ENCODE results near the gene CNOT6L.

CNOT6L gene

DNA sequence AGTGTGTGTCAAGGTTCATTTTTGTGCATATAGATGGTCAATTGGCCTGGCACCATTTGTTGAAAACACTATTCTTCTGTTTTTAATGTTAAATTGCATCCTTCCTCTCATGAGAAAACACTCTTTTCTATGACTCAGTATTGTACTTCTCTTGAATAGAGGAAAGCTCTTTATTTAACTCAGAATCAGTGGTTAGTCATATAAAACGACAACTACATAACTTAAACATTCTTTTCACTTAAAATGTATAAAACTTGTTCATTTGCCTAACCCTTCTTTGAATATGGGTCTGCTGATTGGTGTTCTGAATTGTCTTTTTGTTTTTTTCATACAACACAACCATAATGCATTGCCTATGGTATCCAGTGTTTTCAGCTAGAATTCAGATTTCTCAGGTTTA lies 26.2 kb upstream of the CNOT6L start:
- ChIA-PET CTCF (interaction anchor here (0.6 kb wide), 1 partner anchor 1263 kb away, joined by 3 read pairs; no protein-coding TSS in a partner anchor), POLR2A (ENCODE audit: low non-redundant PET) (no interaction called here)
- no peak for DNase-seq (ENCODE audit: low spot score)
- TF ChIP-seq, protein P1, sequence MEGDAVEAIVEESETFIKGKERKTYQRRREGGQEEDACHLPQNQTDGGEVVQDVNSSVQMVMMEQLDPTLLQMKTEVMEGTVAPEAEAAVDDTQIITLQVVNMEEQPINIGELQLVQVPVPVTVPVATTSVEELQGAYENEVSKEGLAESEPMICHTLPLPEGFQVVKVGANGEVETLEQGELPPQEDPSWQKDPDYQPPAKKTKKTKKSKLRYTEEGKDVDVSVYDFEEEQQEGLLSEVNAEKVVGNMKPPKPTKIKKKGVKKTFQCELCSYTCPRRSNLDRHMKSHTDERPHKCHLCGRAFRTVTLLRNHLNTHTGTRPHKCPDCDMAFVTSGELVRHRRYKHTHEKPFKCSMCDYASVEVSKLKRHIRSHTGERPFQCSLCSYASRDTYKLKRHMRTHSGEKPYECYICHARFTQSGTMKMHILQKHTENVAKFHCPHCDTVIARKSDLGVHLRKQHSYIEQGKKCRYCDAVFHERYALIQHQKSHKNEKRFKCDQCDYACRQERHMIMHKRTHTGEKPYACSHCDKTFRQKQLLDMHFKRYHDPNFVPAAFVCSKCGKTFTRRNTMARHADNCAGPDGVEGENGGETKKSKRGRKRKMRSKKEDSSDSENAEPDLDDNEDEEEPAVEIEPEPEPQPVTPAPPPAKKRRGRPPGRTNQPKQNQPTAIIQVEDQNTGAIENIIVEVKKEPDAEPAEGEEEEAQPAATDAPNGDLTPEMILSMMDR (conservative IDR thresholded peaks at IDR 0.05; ENCODE audit: low read depth) = no peak
- no peak overlapping the region for H3K27ac ChIP-seq

DNA sequence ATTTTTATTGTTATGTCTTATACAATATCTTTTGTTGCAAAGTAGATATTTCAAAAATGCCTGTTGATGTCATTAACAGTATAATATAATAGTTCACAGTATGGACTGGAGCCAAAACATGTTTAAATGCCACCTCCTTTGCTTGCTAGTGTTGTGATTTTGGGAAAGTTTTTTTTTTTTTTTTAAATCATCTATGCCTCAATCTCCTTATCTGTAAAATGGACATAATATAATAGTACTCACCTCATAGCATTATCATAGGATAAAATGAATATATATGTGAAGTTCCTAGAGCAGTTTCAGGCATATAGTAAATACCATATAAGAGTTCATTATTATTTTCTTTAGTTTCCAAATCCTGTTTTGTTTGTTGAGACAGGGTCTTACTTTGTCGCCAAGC lies 25.2 kb upstream of the CNOT6L start:
- ChIA-PET POLR2A (ENCODE audit: low non-redundant PET) (no interaction called here), CTCF (no interaction called here)
- no peak for DNase-seq (ENCODE audit: low spot score)
- TF ChIP-seq, protein P1 (conservative IDR thresholded peaks at IDR 0.05; ENCODE audit: low read depth) = no peak
- H3K27ac ChIP-seq = no peak overlapping the region

DNA sequence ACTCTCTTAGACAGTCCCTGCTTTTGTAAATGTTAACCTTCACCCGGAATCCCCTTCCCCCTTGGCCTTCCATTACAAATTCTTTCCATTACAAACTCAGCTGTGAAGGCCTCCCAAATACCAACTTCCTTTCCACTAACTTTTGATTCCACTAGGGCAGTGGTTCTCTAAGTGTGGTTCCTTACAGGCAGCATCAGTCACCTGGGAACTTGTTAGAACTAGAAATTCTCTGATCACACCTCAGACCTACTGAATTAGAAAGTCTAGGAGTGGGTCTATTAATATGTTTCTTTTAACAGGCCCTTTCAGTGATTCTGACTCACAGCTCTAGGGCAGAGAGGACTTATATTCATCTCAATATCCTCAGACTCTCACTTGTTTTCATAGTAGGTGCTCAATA lies 24.5 kb upstream of the CNOT6L start:
- TF ChIP-seq, protein P1 (conservative IDR thresholded peaks at IDR 0.05; ENCODE audit: low read depth) = no peak
- ChIA-PET CTCF (no interaction called here), POLR2A (ENCODE audit: low non-redundant PET) (no interaction called here)
- no peak for DNase-seq (ENCODE audit: low spot score)
- H3K27ac ChIP-seq = no peak overlapping the region

DNA sequence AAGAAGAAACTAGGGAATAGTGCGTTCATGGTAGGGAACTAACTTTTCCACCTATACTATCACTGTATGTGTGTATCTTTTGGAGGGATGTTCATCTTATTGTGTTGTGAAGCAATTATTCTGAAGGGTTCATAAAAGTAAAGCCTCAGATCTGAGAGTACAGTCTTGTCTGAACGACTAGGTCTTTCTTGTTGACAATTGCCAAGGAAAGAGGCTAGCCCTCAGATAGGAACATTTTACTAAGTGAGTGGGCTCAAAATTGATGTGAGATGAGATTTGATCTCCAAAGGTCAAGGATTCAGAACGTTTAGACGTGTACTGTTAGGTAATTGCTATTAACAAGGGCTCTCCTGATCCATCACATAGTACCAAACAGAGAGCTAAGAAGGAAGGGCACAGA lies 15.2 kb upstream of the CNOT6L start:
- H3K27ac ChIP-seq = no peak overlapping the region
- TF ChIP-seq, protein P1 (conservative IDR thresholded peaks at IDR 0.05; ENCODE audit: low read depth) = no peak
- DNase-seq (ENCODE audit: low spot score) = no peak
- ChIA-PET CTCF (no interaction called here), POLR2A (ENCODE audit: low non-redundant PET) (no interaction called here)

DNA sequence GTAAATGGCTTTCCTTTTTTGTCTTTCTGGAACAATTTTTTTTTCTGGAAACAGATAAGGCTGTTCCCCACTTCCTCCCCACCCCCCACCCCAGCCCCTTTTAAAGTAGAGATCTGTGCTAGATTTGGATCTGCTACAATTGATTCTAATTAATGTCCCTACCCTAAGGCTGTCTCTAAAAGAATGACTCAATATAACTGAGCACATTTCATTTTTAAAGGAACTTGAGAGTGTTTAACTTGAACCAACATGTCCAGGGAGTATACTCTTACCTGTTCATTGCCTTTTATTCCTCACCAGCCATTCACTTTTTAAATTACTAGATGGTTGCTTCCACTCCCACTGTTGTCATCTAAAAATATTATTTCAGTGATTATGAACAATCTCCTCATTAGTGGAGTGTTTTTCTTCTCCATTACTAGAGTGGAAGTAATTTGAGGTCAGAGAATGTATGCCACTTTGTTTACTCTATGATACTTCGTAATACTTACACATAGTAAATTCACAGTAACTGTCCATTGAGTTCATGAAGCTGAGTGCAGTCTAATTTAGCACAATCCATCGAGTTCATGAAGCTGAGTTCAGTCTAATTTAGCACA lies 14.1 kb upstream of the CNOT6L start:
- ChIA-PET POLR2A (ENCODE audit: low non-redundant PET) (interaction anchor here (0.6 to 1.3 kb wide), 2 partner anchors 13 to 23 kb away, joined by 3 to 8 read pairs; no protein-coding TSS in a partner anchor), CTCF (no interaction called here)
- peak overlapping the region; percentile 52; the same call in 1 of the 2 replicates for H3K27ac ChIP-seq

DNA sequence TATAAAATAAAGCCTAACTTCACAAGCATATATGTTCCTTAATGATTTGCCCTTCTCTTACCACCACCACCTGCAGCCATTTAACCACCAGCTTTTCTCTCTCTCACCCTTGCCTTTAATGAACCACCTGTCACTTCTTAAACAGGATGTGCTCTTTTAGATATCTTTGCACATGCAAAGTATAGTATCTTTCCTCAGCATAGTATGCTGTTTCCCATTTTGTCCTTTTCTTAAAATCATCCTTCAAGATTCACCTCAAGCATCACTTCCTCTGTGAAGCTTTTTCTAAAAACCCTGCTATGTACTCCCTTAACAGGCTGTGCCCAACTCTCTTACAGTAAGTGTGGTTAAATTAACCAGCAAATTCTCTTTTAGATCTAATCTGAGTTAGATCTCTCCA lies 8.2 kb upstream of the CNOT6L start:
- ChIA-PET CTCF (no interaction called here), POLR2A (ENCODE audit: low non-redundant PET) (no interaction called here)
- TF ChIP-seq, protein P1 (conservative IDR thresholded peaks at IDR 0.05; ENCODE audit: low read depth) = no peak
- no peak overlapping the region for H3K27ac ChIP-seq
- no peak for DNase-seq (ENCODE audit: low spot score)

More for the DNA sequence above, 14.1 kb upstream of the CNOT6L start:
- peak; percentile 48 for DNase-seq (ENCODE audit: low spot score)
- TF ChIP-seq, protein P1 (conservative IDR thresholded peaks at IDR 0.05; ENCODE audit: low read depth) = no peak

All from RWPE1 (cell line).